SK-N-SH (cell line): Measurements from ENCODE around the gene GRAMD2B. TPM values are rescaled to one million over a fixed set of nuclear protein-coding genes. Genes with fewer than 3 reads are reported as not detected.

ENCODE experiments used
- CTCF ChIA-PET: fragments of 300-600, 350-600 bp; formaldehyde crosslinking; extraction: SDS; loops from one replicate; lab custom pipeline; 2021; lab: Yijun Ruan, JAX
- POLR2A ChIA-PET: fragments of 350-600 bp; sonication (Branson Sonifier 250); formaldehyde crosslinking; extraction: SDS; loops from one replicate; lab custom pipeline; 2020; ENCODE audit warnings: antibody characterized with exemption, inconsistent platforms; lab: Yijun Ruan, JAX
- DNase-seq: peaks from one replicate; pipeline ENCODE4 v3.0.0; 2012
- H2AFZ ChIP-seq: fragments of 200-600 bp; sonication (generic); 2 replicates; pipeline ENCODE4 v1.8.1; 2016; ENCODE audit warnings: antibody characterized with exemption, mild to moderate bottlenecking, low read depth
- H3F3A ChIP-seq: fragments of 200-600 bp; sonication (generic); replicated peaks from 2 replicates; pipeline ENCODE3; 2016; ENCODE audit warnings: antibody characterized with exemption, mild to moderate bottlenecking; ENCODE audit not compliant: insufficient read depth
- H3K27ac ChIP-seq, 2 experiments: fragments of 200-500 bp in 1 of 2; fragments of 200-600 bp in 1 of 2; sonication (Bioruptor generic) in 1 of 2; sonication (generic), shearing (Covaris generic) in 1 of 2; 2 replicates each; pipeline versions ENCODE4 v1.5.1 to v1.6.1; 2014 to 2016; ENCODE audit warnings: low read depth in 2 of 2, inconsistent platforms in 1 of 2, low read length in 1 of 2, mild to moderate bottlenecking in 1 of 2, mixed read lengths in 1 of 2
- H3K27me3 ChIP-seq: fragments of 200-600 bp; sonication (generic), shearing (Covaris generic); 2 replicates; pipeline ENCODE4 v1.6.1; 2016; ENCODE audit warnings: mixed run types; ENCODE audit not compliant: insufficient read depth
- H3K36me3 ChIP-seq, 2 experiments: fragments of 200-500 bp in 1 of 2; fragments of 200-600 bp in 1 of 2; sonication (Bioruptor generic) in 1 of 2; sonication (generic) in 1 of 2; replicated peaks in 1 of 2; 2 replicates each; pipeline versions ENCODE3 to v1.5.1; 2014 to 2016; ENCODE audit warnings: low read length in 1 of 2, mild to moderate bottlenecking in 1 of 2; ENCODE audit not compliant: insufficient read depth in 2 of 2, control insufficient read depth in 1 of 2
- H3K4me1 ChIP-seq, 2 experiments: fragments of 200-500 bp in 1 of 2; fragments of 200-600 bp in 1 of 2; sonication (Bioruptor generic) in 1 of 2; sonication (generic), shearing (Covaris generic) in 1 of 2; 2 replicates each; pipeline versions ENCODE4 v1.5.1 to v1.6.1; 2014 to 2016; ENCODE audit warnings: low read depth in 1 of 2, low read length in 1 of 2, mixed run types in 1 of 2; ENCODE audit not compliant: insufficient read depth in 2 of 2, control insufficient read depth in 1 of 2
- H3K4me2 ChIP-seq: fragments of 200-600 bp; sonication (generic), shearing (Covaris generic); 2 replicates; pipeline ENCODE4 v1.6.1; 2017; ENCODE audit warnings: mixed run types
- H3K4me3 ChIP-seq, 2 experiments: fragments of 200-500 bp in 1 of 2; fragments of 200-600 bp in 1 of 2; sonication (Bioruptor generic) in 1 of 2; sonication (generic), shearing (Covaris generic) in 1 of 2; 2 replicates each; pipeline versions ENCODE4 v1.5.1 to v1.8.1; 2014 to 2016; ENCODE audit warnings: low read depth in 2 of 2, inconsistent platforms in 1 of 2, low read length in 1 of 2, mild to moderate bottlenecking in 1 of 2, mixed read lengths in 1 of 2, moderate library complexity in 1 of 2
- H3K79me2 ChIP-seq: fragments of 200-600 bp; sonication (generic); 2 replicates; pipeline ENCODE4 v1.8.1; 2017; ENCODE audit warnings: mild to moderate bottlenecking; ENCODE audit not compliant: insufficient read depth
- H3K9ac ChIP-seq: fragments of 200-600 bp; sonication (generic); 2 replicates; pipeline ENCODE4 v1.6.1; 2017; ENCODE audit warnings: mixed run types
- H3K9me2 ChIP-seq: fragments of 200-600 bp; sonication (generic); 2 replicates; pipeline ENCODE4 v1.6.1; 2017; ENCODE audit warnings: mixed run types
- H3K9me3 ChIP-seq: fragments of 200-600 bp; sonication (generic); 2 replicates; pipeline ENCODE4 v1.6.1; 2017; ENCODE audit warnings: mixed run types, mild to moderate bottlenecking, moderate library complexity
- H4K20me1 ChIP-seq: fragments of 200-600 bp; sonication (generic); 2 replicates; pipeline ENCODE4 v1.6.1; 2017; ENCODE audit warnings: mild to moderate bottlenecking, mixed run types; ENCODE audit not compliant: insufficient read depth
- CHD2 ChIP-seq: fragments of 150-350 bp; IDR thresholded peaks from 2 replicates; pipeline ENCODE4 v1.6.1; 2018; ENCODE audit warnings: low read length; ENCODE audit not compliant: partially characterized antibody
- ELF1 ChIP-seq: IDR thresholded peaks from 2 replicates; pipeline ENCODE4 v1.4.0; 2012
- EP300 ChIP-seq, 2 experiments: IDR thresholded peaks; 2 replicates each; pipeline versions ENCODE4 v1.4.0 to v1.6.1; 2012; ENCODE audit warnings: borderline replicate concordance in 1 of 2, low read depth in 1 of 2, low read length in 1 of 2
- EZH2phosphoT487 ChIP-seq: fragments of 200-600 bp; sonication (generic); IDR thresholded peaks from 2 replicates; pipeline ENCODE4 v1.6.1; 2017; ENCODE audit warnings: low read depth, mixed run types, mild to moderate bottlenecking, antibody characterized with exemption, moderate library complexity, borderline replicate concordance
- FOXJ3 ChIP-seq: sonication (generic); formaldehyde crosslinking; IDR thresholded peaks from 2 replicates; pipeline ENCODE4 v1.5.1; 2020; ENCODE audit warnings: mild to moderate bottlenecking, missing genetic modification reagents
- FOXM1 ChIP-seq: IDR thresholded peaks from 2 replicates; pipeline ENCODE4 v1.4.0; 2012; ENCODE audit warnings: low read depth, mild to moderate bottlenecking
- GABPA ChIP-seq: IDR thresholded peaks from 2 replicates; pipeline ENCODE4 v1.4.0; 2012; ENCODE audit warnings: low read depth, mild to moderate bottlenecking
- GATA2 ChIP-seq: sonication (generic); formaldehyde crosslinking; IDR thresholded peaks from 2 replicates; pipeline ENCODE4 v1.5.0; 2020; ENCODE audit warnings: mild to moderate bottlenecking, missing genetic modification reagents
- JUND ChIP-seq: IDR thresholded peaks from 2 replicates; pipeline ENCODE4 v1.4.0; 2012
- MEF2A ChIP-seq: IDR thresholded peaks from 2 replicates; pipeline ENCODE4 v1.4.0; 2012; ENCODE audit warnings: low read depth, borderline replicate concordance
- MXI1 ChIP-seq: IDR thresholded peaks from 2 replicates; pipeline ENCODE4 v1.6.1; 2012; ENCODE audit warnings: mild to moderate bottlenecking, low read depth, low read length, improper control_type of control experiment
- NFIC ChIP-seq: IDR thresholded peaks from 2 replicates; pipeline ENCODE4 v1.4.0; 2012; ENCODE audit warnings: borderline replicate concordance
- NRF1 ChIP-seq: IDR thresholded peaks from 2 replicates; pipeline ENCODE4 v1.6.1; 2012; ENCODE audit warnings: low read depth, mild to moderate bottlenecking, low read length
- POLR2AphosphoS5 ChIP-seq: IDR thresholded peaks from 2 replicates; pipeline ENCODE4 v1.6.1; 2012; ENCODE audit warnings: low read depth, low read length
- RAD21 ChIP-seq: IDR thresholded peaks from 2 replicates; pipeline ENCODE4 v1.6.1; 2012; ENCODE audit warnings: mild to moderate bottlenecking, low read length
- RFX5 ChIP-seq: IDR thresholded peaks from 2 replicates; pipeline ENCODE4 v1.6.1; 2012; ENCODE audit warnings: mild to moderate bottlenecking, improper control_type of control experiment, low read length
- RXRA ChIP-seq: IDR thresholded peaks from 2 replicates; pipeline ENCODE4 v1.4.0; 2012; ENCODE audit warnings: low read depth, mild to moderate bottlenecking, borderline replicate concordance
- SIN3A ChIP-seq: IDR thresholded peaks from 2 replicates; pipeline ENCODE4 v1.6.1; 2012; ENCODE audit warnings: low read depth, mild to moderate bottlenecking, low read length, moderate library complexity, borderline replicate concordance
- SMC3 ChIP-seq: IDR thresholded peaks from 2 replicates; pipeline ENCODE4 v1.6.1; 2012; ENCODE audit warnings: low read depth, low read length, improper control_type of control experiment
- TCF12 ChIP-seq: IDR thresholded peaks from 2 replicates; pipeline ENCODE4 v1.4.0; 2012
- TEAD4 ChIP-seq: IDR thresholded peaks from 2 replicates; pipeline ENCODE4 v1.4.0; 2012; ENCODE audit warnings: mild to moderate bottlenecking, borderline replicate concordance; ENCODE audit not compliant: insufficient read depth
- YY1 ChIP-seq: IDR thresholded peaks from 2 replicates; pipeline ENCODE4 v1.4.0; 2012; ENCODE audit warnings: low read depth, mild to moderate bottlenecking
- whole genome bisulfite sequencing: methylation state at CpG from one replicate; pipeline ENCODE4 v1.1.6; 2017; ENCODE audit warnings: low lambda C conversion rate; 5-methylcytosine and 5-hydroxymethylcytosine counted together
- polyA plus RNA-seq, 3 experiments: library from polyadenylated mRNA; depleted of rRNA; stranded (reverse); fragments of >200 nt; gene quantifications; 2 replicates each; pipeline ENCODE4 v1.2.3, GENCODE V29; 2012
- TF ChIP-seq, protein P1 (sequence below): IDR thresholded peaks from 2 replicates; pipeline ENCODE4 v1.6.1; 2012; ENCODE audit warnings: mild to moderate bottlenecking, low read depth, low read length, moderate library complexity
- TF ChIP-seq, protein P2 (sequence below): IDR thresholded peaks from 2 replicates; pipeline ENCODE4 v1.4.0; 2012; ENCODE audit warnings: low read depth
- TF ChIP-seq, protein P3 (sequence below): fragments of 200-600 bp; sonication (generic); IDR thresholded peaks from 2 replicates; pipeline ENCODE4 v1.6.1; 2017; ENCODE audit warnings: antibody characterized with exemption, mild to moderate bottlenecking, moderate library complexity
- TF ChIP-seq, protein P4 (sequence below): IDR thresholded peaks from 2 replicates; pipeline ENCODE4; 2012
- TF ChIP-seq, protein P5 (sequence below): IDR thresholded peaks from 2 replicates; pipeline ENCODE4 v1.4.0; 2012; ENCODE audit warnings: low read depth, borderline replicate concordance

Gene GRAMD2B
- polyA plus RNA-seq, 1 of the 3 experiments (the other 2 are of a cell fraction) = 16.0 TPM

DNA sequence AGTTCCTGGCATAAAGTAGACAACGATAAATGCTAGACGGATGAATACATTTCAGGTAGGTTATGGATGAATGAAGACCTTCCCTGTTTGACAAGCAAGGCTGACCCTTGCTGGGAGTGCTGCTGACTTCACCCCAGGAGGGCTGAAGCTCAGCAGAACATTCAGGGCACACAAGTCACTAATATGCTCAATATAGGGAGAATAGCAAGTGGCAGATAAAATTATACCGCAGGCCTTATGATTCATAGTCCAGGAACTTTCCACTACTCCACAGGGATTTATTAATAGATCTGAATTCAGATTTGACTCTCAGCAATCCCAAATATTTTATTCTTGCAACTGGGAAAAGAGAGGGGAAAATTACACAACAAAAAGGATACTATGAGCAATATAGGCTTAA lies 38.2 kb upstream of the GRAMD2B start:
- Histone ChIP-seq H3K4me1 (peaks cover 0 to 34% of the 10 kb centered on the region in 2 experiments), H3K9me3 (peaks cover 9% of the 10 kb centered on the region), H3K4me2 (peak overlapping the region; percentile 40; the same call in 1 of the 2 replicates), H3F3A (peaks cover 39% of the 10 kb centered on the region), H3K9me2 (no peaks in the 10 kb centered on the region), H3K4me3 (no peak overlapping the region), H3K79me2 (no peaks in the 10 kb centered on the region), H3K9ac (peak overlapping the region; percentile 65; the same call in 1 of the 2 replicates), H3K27me3 (no peaks in the 10 kb centered on the region), H2AFZ (no peak overlapping the region), H3K36me3 (no peaks in the 10 kb centered on the region), H4K20me1 (no peaks in the 10 kb centered on the region), H3K27ac (peak overlapping the region; percentile 91 to 92)
- ChIA-PET POLR2A (no interaction called here), CTCF (no interaction called here)
- DNase-seq = no peak
- 44% methylated on average over 3 of the region's 3 CpGs for WGBS
- TF ChIP-seq YY1 = no peak
- TF ChIP-seq NFIC = peak; percentile 65; the same call in 1 of the 2 replicates
- TF ChIP-seq, protein P1, sequence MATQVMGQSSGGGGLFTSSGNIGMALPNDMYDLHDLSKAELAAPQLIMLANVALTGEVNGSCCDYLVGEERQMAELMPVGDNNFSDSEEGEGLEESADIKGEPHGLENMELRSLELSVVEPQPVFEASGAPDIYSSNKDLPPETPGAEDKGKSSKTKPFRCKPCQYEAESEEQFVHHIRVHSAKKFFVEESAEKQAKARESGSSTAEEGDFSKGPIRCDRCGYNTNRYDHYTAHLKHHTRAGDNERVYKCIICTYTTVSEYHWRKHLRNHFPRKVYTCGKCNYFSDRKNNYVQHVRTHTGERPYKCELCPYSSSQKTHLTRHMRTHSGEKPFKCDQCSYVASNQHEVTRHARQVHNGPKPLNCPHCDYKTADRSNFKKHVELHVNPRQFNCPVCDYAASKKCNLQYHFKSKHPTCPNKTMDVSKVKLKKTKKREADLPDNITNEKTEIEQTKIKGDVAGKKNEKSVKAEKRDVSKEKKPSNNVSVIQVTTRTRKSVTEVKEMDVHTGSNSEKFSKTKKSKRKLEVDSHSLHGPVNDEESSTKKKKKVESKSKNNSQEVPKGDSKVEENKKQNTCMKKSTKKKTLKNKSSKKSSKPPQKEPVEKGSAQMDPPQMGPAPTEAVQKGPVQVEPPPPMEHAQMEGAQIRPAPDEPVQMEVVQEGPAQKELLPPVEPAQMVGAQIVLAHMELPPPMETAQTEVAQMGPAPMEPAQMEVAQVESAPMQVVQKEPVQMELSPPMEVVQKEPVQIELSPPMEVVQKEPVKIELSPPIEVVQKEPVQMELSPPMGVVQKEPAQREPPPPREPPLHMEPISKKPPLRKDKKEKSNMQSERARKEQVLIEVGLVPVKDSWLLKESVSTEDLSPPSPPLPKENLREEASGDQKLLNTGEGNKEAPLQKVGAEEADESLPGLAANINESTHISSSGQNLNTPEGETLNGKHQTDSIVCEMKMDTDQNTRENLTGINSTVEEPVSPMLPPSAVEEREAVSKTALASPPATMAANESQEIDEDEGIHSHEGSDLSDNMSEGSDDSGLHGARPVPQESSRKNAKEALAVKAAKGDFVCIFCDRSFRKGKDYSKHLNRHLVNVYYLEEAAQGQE = no peak
- TF ChIP-seq, protein P2, sequence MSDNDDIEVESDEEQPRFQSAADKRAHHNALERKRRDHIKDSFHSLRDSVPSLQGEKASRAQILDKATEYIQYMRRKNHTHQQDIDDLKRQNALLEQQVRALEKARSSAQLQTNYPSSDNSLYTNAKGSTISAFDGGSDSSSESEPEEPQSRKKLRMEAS = peak; percentile 23; the same call in 1 of the 2 replicates
- TF ChIP-seq FOXM1 = peak; percentile 76; the same call in 1 of the 2 replicates
- TF ChIP-seq, protein P3, sequence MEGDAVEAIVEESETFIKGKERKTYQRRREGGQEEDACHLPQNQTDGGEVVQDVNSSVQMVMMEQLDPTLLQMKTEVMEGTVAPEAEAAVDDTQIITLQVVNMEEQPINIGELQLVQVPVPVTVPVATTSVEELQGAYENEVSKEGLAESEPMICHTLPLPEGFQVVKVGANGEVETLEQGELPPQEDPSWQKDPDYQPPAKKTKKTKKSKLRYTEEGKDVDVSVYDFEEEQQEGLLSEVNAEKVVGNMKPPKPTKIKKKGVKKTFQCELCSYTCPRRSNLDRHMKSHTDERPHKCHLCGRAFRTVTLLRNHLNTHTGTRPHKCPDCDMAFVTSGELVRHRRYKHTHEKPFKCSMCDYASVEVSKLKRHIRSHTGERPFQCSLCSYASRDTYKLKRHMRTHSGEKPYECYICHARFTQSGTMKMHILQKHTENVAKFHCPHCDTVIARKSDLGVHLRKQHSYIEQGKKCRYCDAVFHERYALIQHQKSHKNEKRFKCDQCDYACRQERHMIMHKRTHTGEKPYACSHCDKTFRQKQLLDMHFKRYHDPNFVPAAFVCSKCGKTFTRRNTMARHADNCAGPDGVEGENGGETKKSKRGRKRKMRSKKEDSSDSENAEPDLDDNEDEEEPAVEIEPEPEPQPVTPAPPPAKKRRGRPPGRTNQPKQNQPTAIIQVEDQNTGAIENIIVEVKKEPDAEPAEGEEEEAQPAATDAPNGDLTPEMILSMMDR = no peak
- TF ChIP-seq GABPA = no peak; the same call in 1 of the 2 replicates
- TF ChIP-seq, protein P4, sequence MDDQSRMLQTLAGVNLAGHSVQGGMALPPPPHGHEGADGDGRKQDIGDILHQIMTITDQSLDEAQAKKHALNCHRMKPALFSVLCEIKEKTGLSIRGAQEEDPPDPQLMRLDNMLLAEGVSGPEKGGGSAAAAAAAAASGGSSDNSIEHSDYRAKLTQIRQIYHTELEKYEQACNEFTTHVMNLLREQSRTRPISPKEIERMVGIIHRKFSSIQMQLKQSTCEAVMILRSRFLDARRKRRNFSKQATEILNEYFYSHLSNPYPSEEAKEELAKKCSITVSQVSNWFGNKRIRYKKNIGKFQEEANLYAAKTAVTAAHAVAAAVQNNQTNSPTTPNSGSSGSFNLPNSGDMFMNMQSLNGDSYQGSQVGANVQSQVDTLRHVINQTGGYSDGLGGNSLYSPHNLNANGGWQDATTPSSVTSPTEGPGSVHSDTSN = peak; percentile 86
- TF ChIP-seq RXRA = peak; percentile 84; the same call in 1 of the 2 replicates
- no peak for TF ChIP-seq NRF1
- TF ChIP-seq EP300 (IDR thresholded peaks at IDR 0.05; ENCODE audit: borderline replicate concordance in 1 of 2, low read depth in 1 of 2, low read length in 1 of 2) = peak in 1 of 2 experiments; percentile 96; a peak in 2 of 4 replicates
- TF ChIP-seq RAD21 = no peak
- TF ChIP-seq MXI1 = no peak
- TF ChIP-seq RFX5 = no peak
- TF ChIP-seq SIN3A = peak; percentile 63; the same call in 1 of the 2 replicates
- TF ChIP-seq ELF1 = no peak
- TF ChIP-seq SMC3 = no peak
- peak; percentile 92 for TF ChIP-seq TCF12
- TF ChIP-seq EZH2phosphoT487 = no peak
- no peak for TF ChIP-seq FOXJ3
- TF ChIP-seq, protein P5, sequence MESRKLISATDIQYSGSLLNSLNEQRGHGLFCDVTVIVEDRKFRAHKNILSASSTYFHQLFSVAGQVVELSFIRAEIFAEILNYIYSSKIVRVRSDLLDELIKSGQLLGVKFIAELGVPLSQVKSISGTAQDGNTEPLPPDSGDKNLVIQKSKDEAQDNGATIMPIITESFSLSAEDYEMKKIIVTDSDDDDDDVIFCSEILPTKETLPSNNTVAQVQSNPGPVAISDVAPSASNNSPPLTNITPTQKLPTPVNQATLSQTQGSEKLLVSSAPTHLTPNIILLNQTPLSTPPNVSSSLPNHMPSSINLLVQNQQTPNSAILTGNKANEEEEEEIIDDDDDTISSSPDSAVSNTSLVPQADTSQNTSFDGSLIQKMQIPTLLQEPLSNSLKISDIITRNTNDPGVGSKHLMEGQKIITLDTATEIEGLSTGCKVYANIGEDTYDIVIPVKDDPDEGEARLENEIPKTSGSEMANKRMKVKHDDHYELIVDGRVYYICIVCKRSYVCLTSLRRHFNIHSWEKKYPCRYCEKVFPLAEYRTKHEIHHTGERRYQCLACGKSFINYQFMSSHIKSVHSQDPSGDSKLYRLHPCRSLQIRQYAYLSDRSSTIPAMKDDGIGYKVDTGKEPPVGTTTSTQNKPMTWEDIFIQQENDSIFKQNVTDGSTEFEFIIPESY = peak; percentile 69; the same call in 1 of the 2 replicates
- TF ChIP-seq TEAD4 = peak; percentile 97
- no peak for TF ChIP-seq CHD2
- peak; percentile 95 for TF ChIP-seq JUND
- peak; percentile 96 for TF ChIP-seq MEF2A
- no peak for TF ChIP-seq GATA2 (CRISPR knock-in tag)
- TF ChIP-seq POLR2AphosphoS5 = peak; percentile 72
